HG03060 (cell line): ENCODE results near the gene NUP85.
"Not testable (repeated sequence)": the region's sequence is repeated elsewhere in the genome, so short reads cannot be mapped to it uniquely, and the experiment has no call there.

ENCODE experiments used
- ATAC-seq: cut with Tn5 transposase; IDR thresholded peaks from one replicate; pipeline ENCODE4 v1.9.1; 2021; ENCODE audit warnings: low read depth, moderate number of reproducible peaks; ENCODE audit not compliant: unreplicated experiment

Gene NUP85

DNA sequence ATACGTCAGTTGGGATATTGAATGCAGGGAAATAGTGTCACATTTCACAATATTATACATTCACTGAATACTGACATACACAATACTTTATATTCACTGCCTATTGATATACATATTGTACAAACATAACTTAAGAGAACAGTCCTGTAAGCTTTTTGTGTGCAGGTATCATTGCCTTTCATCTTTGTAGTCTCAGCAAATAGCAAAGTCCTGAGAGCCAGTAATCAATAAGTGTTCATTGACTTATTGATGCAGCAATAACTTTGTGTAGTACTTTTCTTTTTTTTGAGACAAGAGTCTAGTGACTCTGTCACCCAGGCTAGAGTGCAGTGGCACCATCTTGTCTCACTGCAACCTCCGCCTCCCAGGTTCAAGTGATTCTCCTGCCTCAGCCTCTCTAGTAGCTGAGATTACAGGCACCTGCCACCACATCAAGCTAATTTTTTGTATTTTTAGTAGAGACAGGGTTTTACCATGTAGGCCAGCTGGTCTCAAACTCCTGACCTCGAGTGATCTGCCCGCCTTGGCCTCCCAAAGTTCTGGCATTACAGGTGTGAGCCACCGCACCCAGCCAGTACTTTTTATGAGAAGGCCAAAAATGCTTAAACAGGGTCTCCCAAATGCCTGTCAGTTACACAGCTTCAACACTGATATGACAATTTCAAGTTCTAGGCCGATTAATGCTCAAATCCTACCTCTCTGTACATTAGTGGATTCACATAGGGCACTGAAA lies 5.4 kb upstream of the NUP85 start:
- no peak for ATAC-seq

DNA sequence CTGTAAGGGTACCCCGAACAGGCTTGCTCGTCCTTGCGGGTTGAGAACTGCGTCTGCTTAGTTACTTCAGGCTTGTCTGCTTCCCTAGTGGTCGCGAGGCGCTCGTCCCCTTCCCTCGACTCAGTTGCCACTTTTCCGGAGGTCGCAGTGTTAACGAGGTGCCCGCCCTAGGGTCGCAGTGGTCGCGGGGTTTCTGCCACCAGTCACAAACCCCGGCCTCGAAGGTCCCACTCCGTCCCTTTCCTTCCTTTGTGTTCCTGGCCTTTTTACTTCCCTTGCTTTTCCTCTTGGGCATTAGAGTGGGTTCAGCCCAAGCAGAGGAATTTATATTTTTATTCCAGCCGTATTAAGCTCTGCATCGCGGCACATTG lies 299 bp downstream of the NUP85 start:
- ATAC-seq: no peak

DNA sequence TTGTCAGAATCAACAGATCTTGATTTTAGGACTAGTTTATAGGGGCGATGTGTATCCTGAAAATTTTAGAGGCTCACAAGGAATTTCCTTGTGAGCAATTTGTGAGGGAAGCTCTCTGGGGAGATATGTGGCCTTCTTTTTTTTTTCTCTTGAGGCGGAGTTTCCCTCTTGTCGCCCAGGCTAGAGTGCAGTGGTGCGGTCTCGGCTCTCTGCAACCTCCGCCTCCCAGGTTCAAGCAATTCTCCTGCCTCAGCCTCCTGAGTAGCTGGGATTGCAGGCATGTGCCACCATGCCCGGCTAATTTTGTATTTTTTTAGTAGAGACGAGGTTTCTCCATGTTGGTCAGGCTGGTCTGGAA lies 1.6 kb downstream of the NUP85 start:
- not testable (repeated sequence) for ATAC-seq

DNA sequence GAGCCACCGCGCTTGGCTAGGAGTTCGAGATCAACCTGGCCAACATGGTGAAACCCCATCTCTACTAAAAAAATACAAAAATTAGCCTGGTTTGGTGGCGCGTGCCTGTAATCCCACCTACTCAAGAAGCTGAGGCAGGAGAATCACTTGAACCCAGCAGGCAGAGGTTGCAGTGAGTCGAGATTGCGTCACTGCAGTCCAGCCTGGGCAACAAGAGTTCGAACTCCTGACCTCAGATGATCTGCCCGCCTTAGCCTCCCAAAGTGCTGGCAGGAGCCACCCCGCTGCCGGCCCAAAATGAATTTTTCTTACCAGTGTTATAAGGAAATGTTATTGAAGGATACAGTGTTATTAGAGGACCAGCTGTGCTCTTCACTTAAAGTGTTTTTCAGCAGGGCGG lies 2.3 kb downstream of the NUP85 start:
- no peak for ATAC-seq

DNA sequence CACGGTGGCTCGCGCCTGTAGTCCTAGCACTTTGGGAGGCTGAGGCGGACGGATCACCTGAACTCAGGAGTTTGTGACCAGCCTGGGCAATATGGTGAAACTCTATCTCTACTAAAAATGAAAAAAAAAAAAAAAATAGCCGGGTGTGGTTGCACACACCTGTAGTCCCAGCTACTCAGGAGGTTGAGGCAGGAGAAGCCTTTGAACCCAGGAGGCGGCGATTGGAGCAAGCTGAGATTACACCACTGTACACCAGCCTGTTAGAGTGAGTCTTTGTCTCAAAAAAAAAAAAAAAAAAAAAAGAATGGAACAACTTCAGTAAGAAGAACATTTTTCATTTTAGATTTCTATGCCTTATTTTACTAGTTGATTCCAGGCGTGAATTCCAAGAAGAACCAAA lies 2.7 kb downstream of the NUP85 start:
- ATAC-seq: no peak

DNA sequence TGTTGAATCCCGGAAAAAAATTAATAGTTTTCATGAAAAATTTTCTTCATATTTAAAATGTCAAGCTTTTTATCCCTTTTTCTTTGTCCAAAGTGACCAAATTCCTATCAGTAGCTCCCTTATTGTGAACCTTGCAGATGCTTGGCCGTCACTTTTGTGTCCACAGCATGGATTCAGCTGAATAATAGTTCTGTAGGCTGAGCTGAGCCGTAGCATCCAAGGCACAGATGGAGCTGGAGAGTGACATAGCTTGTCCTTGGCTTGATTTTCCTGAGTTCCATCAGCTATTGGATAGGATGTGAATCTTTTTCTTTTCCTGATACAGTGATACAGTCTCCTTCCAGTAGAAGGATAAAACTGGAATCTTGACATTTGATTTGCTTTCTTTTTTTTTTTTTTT lies 3.6 kb downstream of the NUP85 start:
- ATAC-seq: no peak

- ATAC-seq: no peak
These were observed 12.7 kb downstream of the NUP85 start for GRCh38 chr17:75218131-75218530.

DNA sequence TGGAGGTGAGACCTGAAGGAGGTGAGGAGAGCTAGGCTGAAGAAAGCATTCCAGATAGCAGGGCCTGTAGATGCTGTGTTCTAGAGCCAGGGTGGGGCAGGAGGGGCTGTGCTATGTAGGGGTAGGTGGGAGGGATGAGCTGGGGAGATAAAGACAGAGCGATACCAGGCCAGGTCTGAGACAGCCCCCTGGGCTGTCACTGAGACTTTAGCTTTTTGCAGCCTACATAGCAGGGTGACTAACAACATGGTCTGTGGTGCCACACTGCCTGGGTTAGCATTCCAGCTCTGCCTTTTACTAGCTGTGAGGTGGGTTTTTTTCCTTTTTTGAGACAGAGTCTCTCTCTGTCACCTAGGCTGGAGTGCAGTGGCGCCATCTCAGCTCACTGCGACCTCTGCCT lies 14.3 kb downstream of the NUP85 start:
- no peak for ATAC-seq

DNA sequence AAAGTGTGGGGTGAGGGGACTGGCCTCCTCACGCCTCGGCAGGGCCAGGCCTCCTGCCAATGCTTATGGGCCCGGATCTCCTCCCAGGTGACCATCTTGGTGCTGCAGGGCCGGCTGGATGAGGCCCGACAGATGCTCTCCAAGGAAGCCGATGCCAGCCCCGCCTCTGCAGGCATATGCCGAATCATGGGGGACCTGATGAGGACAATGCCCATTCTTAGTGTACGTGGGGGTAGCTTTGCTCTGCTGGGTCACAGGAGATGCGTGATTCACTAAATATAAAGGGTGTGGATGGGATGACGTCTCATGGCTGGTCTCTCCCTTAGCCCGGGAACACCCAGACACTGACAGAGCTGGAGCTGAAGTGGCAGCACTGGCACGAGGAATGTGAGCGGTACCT lies 19.5 kb downstream of the NUP85 start:
- no peak for ATAC-seq

DNA sequence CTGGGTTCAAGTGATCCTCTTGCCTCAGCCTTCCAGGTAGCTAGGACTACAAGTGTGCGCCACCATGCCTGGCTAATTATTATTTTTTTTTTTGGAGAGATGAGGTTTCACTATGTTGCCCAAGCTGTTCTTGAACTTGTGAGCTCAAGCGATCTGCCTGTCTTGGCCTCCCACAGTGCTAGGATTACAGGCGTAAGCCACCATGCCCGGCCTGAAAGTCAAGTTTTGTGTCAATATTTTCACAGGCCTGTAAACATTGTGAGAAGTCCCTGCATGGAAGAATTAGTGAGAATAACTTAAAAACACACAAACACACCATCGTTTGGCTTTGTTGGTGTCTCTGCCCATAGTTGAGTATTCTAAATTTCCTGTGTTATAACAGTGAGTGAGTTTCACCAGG lies 22.2 kb downstream of the NUP85 start:
- no peak for ATAC-seq

- ATAC-seq: no peak
These were observed 22.8 kb downstream of the NUP85 start for GRCh38 chr17:75228305-75228704.

GRCh38 chr17:75228847-75229246 lies 23.4 kb downstream of the NUP85 start:
- ATAC-seq: no peak

GRCh38 chr17:75231071-75231470 lies 25.6 kb downstream of the NUP85 start:
- ATAC-seq: no peak

GRCh38 chr17:75231741-75232464 lies 26.4 kb downstream of the NUP85 start:
- ATAC-seq: no peak

DNA sequence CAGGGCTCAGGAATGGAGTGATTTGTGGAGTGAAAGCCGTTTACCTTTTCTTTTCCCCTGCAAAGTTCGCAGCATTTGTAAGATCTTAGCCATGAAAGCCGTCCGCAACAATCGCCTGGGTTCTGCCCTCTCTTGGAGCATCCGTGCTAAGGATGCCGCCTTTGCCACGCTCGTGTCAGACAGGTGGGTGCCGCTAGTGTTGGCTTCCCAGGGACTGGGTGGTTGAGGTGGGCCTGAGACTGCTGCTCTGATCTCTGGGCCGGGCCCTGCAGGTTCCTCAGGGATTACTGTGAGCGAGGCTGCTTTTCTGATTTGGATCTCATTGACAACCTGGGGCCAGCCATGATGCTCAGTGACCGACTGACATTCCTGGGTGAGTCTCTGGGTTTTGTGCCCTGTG lies 27.3 kb downstream of the NUP85 start:
- no peak for ATAC-seq

DNA sequence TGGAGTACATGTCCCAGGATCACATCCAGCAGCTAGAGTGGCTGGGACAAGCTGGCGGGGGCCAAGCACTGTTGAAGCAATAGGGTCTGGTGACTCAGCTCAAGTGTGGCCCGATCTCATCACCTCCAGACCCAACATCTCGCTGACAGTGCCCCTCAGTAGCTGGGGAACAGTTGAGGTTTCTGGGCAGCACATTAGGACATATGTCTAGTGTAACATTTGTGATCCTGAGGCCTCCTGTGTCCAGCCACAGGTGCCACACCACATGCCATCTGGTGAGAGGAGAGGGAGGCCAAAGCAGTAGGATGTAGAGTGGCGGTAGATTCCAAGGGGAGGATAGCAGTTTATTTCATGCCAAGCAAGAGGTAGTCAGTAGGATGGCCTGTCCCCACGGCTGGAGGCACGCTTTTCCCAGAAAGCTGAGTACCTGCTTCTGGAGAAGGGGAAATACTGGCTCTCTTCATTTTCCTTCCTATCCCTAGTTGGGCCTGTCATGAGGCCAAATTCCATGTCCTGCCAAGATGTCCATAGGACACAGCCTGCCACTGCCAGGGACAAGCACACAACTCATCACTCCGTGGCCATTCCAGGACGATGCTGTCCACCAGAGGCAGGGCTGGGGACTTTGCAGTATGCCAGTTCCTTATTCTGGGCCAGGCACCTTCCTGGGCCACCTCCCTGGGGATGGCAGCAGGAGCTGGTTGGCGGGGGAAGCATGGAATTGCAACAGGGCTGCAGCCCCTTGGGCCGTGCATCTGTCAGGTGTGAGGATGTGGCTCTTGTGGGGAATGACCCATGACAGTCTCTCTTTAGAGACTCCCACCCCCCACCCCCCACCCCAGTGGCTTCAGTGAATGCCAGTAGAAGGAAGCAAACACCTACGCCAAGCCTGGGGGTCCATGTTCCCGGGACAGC lies 31.9 kb downstream of the NUP85 start:
- no peak for ATAC-seq

- ATAC-seq: no peak
These were observed 32.6 kb downstream of the NUP85 start for GRCh38 chr17:75238020-75238580.

GRCh38 chr17:75238684-75239191 lies 33.3 kb downstream of the NUP85 start:
- ATAC-seq: no peak

GRCh38 chr17:75239214-75239613 lies 33.7 kb downstream of the NUP85 start:
- no peak for ATAC-seq

DNA sequence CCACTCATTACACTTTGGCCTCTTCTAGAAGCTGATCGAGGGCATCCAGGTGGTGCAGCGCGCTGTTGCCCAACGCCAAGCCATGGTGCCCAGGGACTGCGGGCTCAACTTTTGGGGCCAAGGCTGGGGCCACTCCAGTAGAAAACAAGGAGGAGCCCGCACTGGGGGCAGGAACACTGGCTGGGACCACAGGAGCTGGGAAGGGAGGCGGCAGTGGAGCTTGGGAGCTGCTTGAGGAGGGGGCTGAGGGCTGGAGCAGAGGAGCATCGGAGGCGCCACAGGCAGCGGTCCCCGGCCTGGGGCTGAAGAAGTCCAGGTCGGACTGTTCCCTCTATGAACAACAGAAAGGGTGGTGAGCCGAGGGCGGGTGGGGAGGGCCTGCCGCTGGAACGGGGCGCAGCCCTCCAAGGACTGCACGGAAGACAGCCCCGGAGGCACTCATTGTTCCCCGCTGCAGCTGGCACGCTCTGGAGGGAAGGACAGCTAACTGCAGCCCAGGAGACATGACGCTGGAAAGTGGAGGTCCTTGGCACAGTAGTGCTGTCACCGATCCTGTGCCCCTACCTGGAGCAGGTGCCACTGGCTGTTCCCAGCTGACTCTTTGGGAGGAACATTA lies 34.4 kb downstream of the NUP85 start:
- no peak for ATAC-seq
